Endothelial cell of umbilical vein (primary cell): ENCODE data around the gene RNF19B. TPM values are rescaled to one million over a fixed set of nuclear protein-coding genes. Genes with fewer than 3 reads are reported as not detected.

Source experiments
- BruUV-seq: library from RNA; stranded (reverse); fragments of 400-500 nt; replicated peaks from 2 replicates; lab custom pipeline; 2021; lab: Mats Ljungman, UMichigan
- CTCF ChIA-PET: fragments of 300-600, 350-600 bp; sonication (Branson Sonifier 250); formaldehyde crosslinking; loops from one replicate; lab custom pipeline; 2021; ENCODE audit warnings: antibody characterized with exemption, inconsistent platforms; lab: Charles Lee
- POLR2A ChIA-PET: fragments of 300-600, 350-600 bp; sonication (Branson Sonifier 250); formaldehyde crosslinking; loops from one replicate; lab custom pipeline; 2021; ENCODE audit warnings: antibody characterized with exemption, inconsistent platforms; lab: Charles Lee
- DNase-seq: peaks from one replicate; pipeline ENCODE4 v3.0.0-alpha.2; 2011; ENCODE audit warnings: low read depth, low spot score
- FAIRE-seq: peaks from 2 replicates; lab custom pipeline; 2011; peaks lifted over from hg19 to GRCh38; lab: Jason Lieb, UNC
- H2AFZ ChIP-seq: 2 replicates; pipeline ENCODE4 v1.6.0; 2012; ENCODE audit warnings: low read depth, low read length, control low read depth, inconsistent platforms
- H3K27ac ChIP-seq: 2 replicates; pipeline ENCODE4 v1.5.1; 2011; ENCODE audit warnings: low read depth, mild to moderate bottlenecking, control low read depth, low read length, moderate library complexity; ENCODE audit not compliant: insufficient read depth
- H3K27me3 ChIP-seq, 2 experiments: 2 replicates each; pipeline versions ENCODE4 v1.6.0 to v1.6.1; 2011; ENCODE audit warnings: low read length in 2 of 2, mixed read lengths in 1 of 2; ENCODE audit not compliant: control insufficient read depth in 2 of 2, insufficient read depth in 2 of 2
- H3K36me3 ChIP-seq, 2 experiments: 2 replicates in 1 of 2; 3 replicates in 1 of 2; pipeline ENCODE4 v1.5.1; 2011; ENCODE audit warnings: low read length in 2 of 2, mild to moderate bottlenecking in 1 of 2, moderate library complexity in 1 of 2; ENCODE audit not compliant: control insufficient read depth in 2 of 2, insufficient read depth in 2 of 2; ENCODE audit errors: extremely low read depth in 1 of 2
- H3K4me1 ChIP-seq: 3 replicates; pipeline ENCODE4 v1.5.1; 2011; ENCODE audit warnings: mild to moderate bottlenecking, low read length; ENCODE audit not compliant: control insufficient read depth, insufficient read depth; ENCODE audit errors: extremely low read depth
- H3K4me2 ChIP-seq: 2 replicates; pipeline ENCODE4 v1.6.1; 2011; ENCODE audit warnings: low read length, control low read depth, mixed read lengths; ENCODE audit not compliant: insufficient read depth
- H3K4me3 ChIP-seq, 3 experiments: fragments of 200-600 bp in 1 of 3; sonication (generic), shearing (Covaris generic) in 1 of 3; replicated peaks in 1 of 3; 2 replicates each; pipeline ENCODE4 v1.5.1; 2011 to 2016; ENCODE audit warnings: control low read depth in 3 of 3, low read length in 3 of 3, mild to moderate bottlenecking in 2 of 3, inconsistent platforms in 1 of 3, low read depth in 1 of 3, moderate library complexity in 1 of 3; ENCODE audit not compliant: insufficient read depth in 1 of 3
- H3K79me2 ChIP-seq: 2 replicates; pipeline ENCODE4 v1.6.0; 2012; ENCODE audit warnings: low read length, inconsistent platforms; ENCODE audit not compliant: control insufficient read depth, insufficient read depth
- H3K9ac ChIP-seq: replicated peaks from 2 replicates; pipeline ENCODE3; 2011; ENCODE audit warnings: low read length, control low read depth; ENCODE audit not compliant: insufficient read depth; ENCODE audit errors: extremely low read depth
- H3K9me1 ChIP-seq: replicated peaks from 3 replicates; pipeline ENCODE4 v1.6.0; 2011; ENCODE audit warnings: mild to moderate bottlenecking, low read length; ENCODE audit not compliant: control insufficient read depth, insufficient read depth; ENCODE audit errors: extremely low read depth
- H3K9me3 ChIP-seq: replicated peaks from 2 replicates; pipeline ENCODE4 v1.5.1; 2012; ENCODE audit warnings: low read length, inconsistent platforms; ENCODE audit not compliant: control insufficient read depth, insufficient read depth
- H4K20me1 ChIP-seq: replicated peaks from 2 replicates; pipeline ENCODE3; 2011; ENCODE audit warnings: mild to moderate bottlenecking, low read length; ENCODE audit not compliant: control insufficient read depth, insufficient read depth; ENCODE audit errors: extremely low read depth
- CTCF ChIP-seq, 2 donors: IDR thresholded peaks; 1 replicate in 1 of 2; 2 replicates in 1 of 2; pipeline ENCODE4 v1.5.1; 2011; ENCODE audit warnings: low read length in 2 of 2, mild to moderate bottlenecking in 2 of 2, moderate library complexity in 2 of 2, control low read depth in 1 of 2, inconsistent platforms in 1 of 2, low read depth in 1 of 2; ENCODE audit not compliant: insufficient read depth in 1 of 2; ENCODE audit errors: extremely low read depth in 1 of 2
- EZH2 ChIP-seq: IDR thresholded peaks from 2 replicates; pipeline ENCODE4 v1.6.1; 2012; ENCODE audit warnings: borderline replicate concordance, low read depth, mild to moderate bottlenecking, moderate library complexity, low read length, inconsistent platforms; ENCODE audit not compliant: severe bottlenecking
- FOS ChIP-seq: IDR thresholded peaks from 2 replicates; pipeline ENCODE4 v1.6.1; 2011; ENCODE audit warnings: mild to moderate bottlenecking, low read length, moderate library complexity, borderline replicate concordance; ENCODE audit not compliant: insufficient read depth
- GATA2 ChIP-seq: IDR thresholded peaks from 2 replicates; pipeline ENCODE4 v1.7.0; 2011; ENCODE audit warnings: low read depth, mild to moderate bottlenecking, moderate library complexity, mixed read lengths, low read length; ENCODE audit not compliant: insufficient read length, insufficient read depth
- JUN ChIP-seq: IDR thresholded peaks from 2 replicates; pipeline ENCODE4 v1.6.1; 2011; ENCODE audit warnings: borderline replicate concordance, low read depth; ENCODE audit not compliant: insufficient read length, insufficient read depth
- MAX ChIP-seq: IDR thresholded peaks from 2 replicates; pipeline ENCODE4 v1.6.1; 2011; ENCODE audit not compliant: insufficient read depth, insufficient read length
- MYC ChIP-seq: IDR thresholded peaks from one replicate; pipeline ENCODE4 v1.6.1; 2011; ENCODE audit warnings: mild to moderate bottlenecking, low read depth, low read length
- POLR2A ChIP-seq: IDR thresholded peaks from 2 replicates; pipeline ENCODE4 v1.6.1; 2012; ENCODE audit warnings: low read depth, mild to moderate bottlenecking, control low read depth, low read length
- POLR2AphosphoS5 ChIP-seq: IDR thresholded peaks from 2 replicates; pipeline ENCODE4 v1.6.1; 2012; ENCODE audit warnings: low read depth, mild to moderate bottlenecking, control low read depth, low read length, moderate library complexity; ENCODE audit not compliant: insufficient read depth
- dilution Hi-C: fragments of 300-500 bp; cut with MboI; formaldehyde crosslinking; loops from one replicate; pipeline ENCODE4 v1.15.0; 2019; ENCODE audit warnings: low sequenced_read_pairs; ENCODE audit not compliant: extremely low pct_ligation_motif_present
- intact Hi-C: fragments of 100-400 bp; cut with micrococcal nuclease; formaldehyde crosslinking; loops from one replicate; pipeline ENCODE4 v1.10.0; 2022
- polyA plus RNA-seq, 4 experiments: library from polyadenylated mRNA; depleted of rRNA in 3 of 4; stranded (reverse) in 3 of 4; unstranded in 1 of 4; fragments of >200 nt; gene quantifications; 2 replicates each; pipeline versions ENCODE4 v1.2.1 to v1.2.3, GENCODE V29; 2011 to 2012; ENCODE audit warnings: missing spikeins in 1 of 4
- total RNA-seq: library from RNA; stranded (reverse); gene quantifications from 2 replicates; pipeline ENCODE4 v1.2.3, GENCODE V29; 2021

RNF19B gene
- total and polyA plus RNA-seq, 2 donors (not counting 3 experiments of a cell fraction or from before 2014, with no cell fraction given), result 19.2 to 25.6 TPM

GRCh38 chr1:32998997-32999396 lies 34.4 kb upstream of the RNF19B start:
- H3K36me3 ChIP-seq, result no peaks in the 10 kb centered on the region
- peak overlapping the region; percentile 81 for H3K27ac ChIP-seq
- no peak overlapping the region for H3K4me2 ChIP-seq
- peaks cover 46% of the 10 kb centered on the region for H3K4me1 ChIP-seq
- no peaks in the 10 kb centered on the region for H4K20me1 ChIP-seq
- no peak overlapping the region for H3K9ac ChIP-seq
- H3K27me3 ChIP-seq, result no peaks in the 10 kb centered on the region
- no TSS peak for BruUV-seq
- intact Hi-C loops (loop anchor here (1.0 kb wide), 2 partner anchors 7 to 35 kb away; partner anchors contain the start of gene RNF19B), dilution Hi-C loops (no loop called here)
- DNase-seq (no peak), FAIRE-seq (peak; percentile 62)
- TF ChIP-seq FOS (no peak), EZH2 (no peak), MAX (no peak), JUN (no peak), MYC (no peak), POLR2A (no peak), CTCF (IDR thresholded peaks at IDR 0.05; ENCODE audit: extremely low read depth in 1 of 2, insufficient read depth in 1 of 2, low read depth in 1 of 2, low read length in 2 of 2) (no peak), POLR2AphosphoS5 (no peak), GATA2 (no peak)
- no peaks in the 10 kb centered on the region for H3K79me2 ChIP-seq
- no peaks in the 10 kb centered on the region for H3K9me1 ChIP-seq
- H2AFZ ChIP-seq, result no peak overlapping the region
- ChIA-PET CTCF (interaction anchor here (1.2 to 3.0 kb wide), 5 partner anchors 8 to 66 kb away, joined by 4 to 47 read pairs (median 8); no protein-coding TSS in a partner anchor), POLR2A (interaction anchor here (2.1 to 2.6 kb wide), 2 partner anchors 8 to 34 kb away, joined by 7 to 15 read pairs; partner anchors contain the start of gene RNF19B)
- H3K4me3 ChIP-seq, result no peak overlapping the region
- H3K9me3 ChIP-seq, result no peaks in the 10 kb centered on the region
